GM12878 (cell line): Measurements from ENCODE around the gene DNAJC12.

Experiments
- CREB1 ChIP-seq: IDR thresholded peaks from 2 replicates; pipeline ENCODE4 v1.6.1; 2012; ENCODE audit warnings: low read depth, mild to moderate bottlenecking, inconsistent platforms
- HCFC1 ChIP-seq: fragments of 150-350 bp; IDR thresholded peaks from 2 replicates; pipeline ENCODE4 v1.6.1; 2014; ENCODE audit warnings: low read length
- JUND ChIP-seq: IDR thresholded peaks from 2 replicates; pipeline ENCODE4 v1.6.1; 2012; ENCODE audit warnings: low read depth, mild to moderate bottlenecking, low read length, improper control_type of control experiment, moderate library complexity
- NR2C2 ChIP-seq: IDR thresholded peaks from 2 replicates; pipeline ENCODE4 v1.6.1; 2011; ENCODE audit warnings: borderline replicate concordance, low read depth; ENCODE audit not compliant: control insufficient read depth, insufficient read length
- SMC3 ChIP-seq: IDR thresholded peaks from 2 replicates; pipeline ENCODE4 v1.6.1; 2011; ENCODE audit warnings: low read length, improper control_type of control experiment, borderline replicate concordance
- TAF1 ChIP-seq: IDR thresholded peaks from 2 replicates; pipeline ENCODE4 v1.6.1; 2011; ENCODE audit warnings: mild to moderate bottlenecking, low read depth, low read length, borderline replicate concordance
- TCF7 ChIP-seq: IDR thresholded peaks from 2 replicates; pipeline ENCODE4 v1.6.1; 2014; ENCODE audit warnings: antibody characterized with exemption, borderline replicate concordance
- TF ChIP-seq, protein P1 (sequence below), 3 experiments: IDR thresholded peaks in 2 of 3; conservative IDR thresholded peaks in 1 of 3; 2 replicates each; pipeline ENCODE4 v1.5.1; 2011; ENCODE audit warnings: low read depth in 3 of 3, low read length in 3 of 3, mild to moderate bottlenecking in 3 of 3, control low read depth in 2 of 3, moderate library complexity in 2 of 3, inconsistent platforms in 1 of 3, mixed read lengths in 1 of 3; ENCODE audit not compliant: control insufficient read depth in 2 of 3, insufficient read depth in 1 of 3; ENCODE audit errors: extremely low read depth in 1 of 3
- TF ChIP-seq, protein P2 (sequence below): IDR thresholded peaks from 2 replicates; pipeline ENCODE4 v1.6.1; 2012; ENCODE audit warnings: low read depth, low read length, improper control_type of control experiment
- TF ChIP-seq, protein P3 (sequence below): fragments of 450-650 bp; conservative IDR thresholded peaks from 2 replicates; pipeline ENCODE4 v1.6.1; 2017; ENCODE audit warnings: mild to moderate bottlenecking, moderate library complexity
- TF ChIP-seq, protein P4 (sequence below): IDR thresholded peaks from 2 replicates; pipeline ENCODE4 v1.6.1; 2012; ENCODE audit warnings: low read length, inconsistent platforms
- TF ChIP-seq, protein P5 (sequence below): IDR thresholded peaks from 2 replicates; pipeline ENCODE4 v1.6.1; 2011; ENCODE audit warnings: mild to moderate bottlenecking, low read depth, low read length, moderate library complexity; ENCODE audit not compliant: insufficient replicate concordance
- TF ChIP-seq, protein P6 (sequence below): IDR thresholded peaks from 2 replicates; pipeline ENCODE4 v1.6.1; 2012; ENCODE audit warnings: low read depth, low read length, improper control_type of control experiment

DNA sequence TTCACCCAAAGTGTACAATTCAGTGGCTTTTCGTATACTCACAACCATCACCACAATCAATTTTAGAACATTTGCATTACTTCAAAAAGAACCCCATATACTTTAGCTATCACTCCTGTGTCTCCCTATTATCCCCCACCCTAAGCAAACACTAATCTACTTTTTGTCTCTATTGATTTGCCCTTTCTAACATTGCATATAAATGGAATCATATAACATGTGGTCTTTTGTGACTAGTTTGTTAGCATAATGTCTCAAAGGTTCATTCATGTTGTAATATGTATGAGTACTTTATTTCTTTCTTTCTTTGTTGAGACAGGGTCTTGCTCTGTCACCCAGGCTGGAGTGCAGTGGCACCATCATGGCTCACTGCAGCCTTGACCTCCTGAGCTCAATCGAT, 21.0 kb upstream of the DNAJC12 start:
- TF ChIP-seq, protein P1, sequence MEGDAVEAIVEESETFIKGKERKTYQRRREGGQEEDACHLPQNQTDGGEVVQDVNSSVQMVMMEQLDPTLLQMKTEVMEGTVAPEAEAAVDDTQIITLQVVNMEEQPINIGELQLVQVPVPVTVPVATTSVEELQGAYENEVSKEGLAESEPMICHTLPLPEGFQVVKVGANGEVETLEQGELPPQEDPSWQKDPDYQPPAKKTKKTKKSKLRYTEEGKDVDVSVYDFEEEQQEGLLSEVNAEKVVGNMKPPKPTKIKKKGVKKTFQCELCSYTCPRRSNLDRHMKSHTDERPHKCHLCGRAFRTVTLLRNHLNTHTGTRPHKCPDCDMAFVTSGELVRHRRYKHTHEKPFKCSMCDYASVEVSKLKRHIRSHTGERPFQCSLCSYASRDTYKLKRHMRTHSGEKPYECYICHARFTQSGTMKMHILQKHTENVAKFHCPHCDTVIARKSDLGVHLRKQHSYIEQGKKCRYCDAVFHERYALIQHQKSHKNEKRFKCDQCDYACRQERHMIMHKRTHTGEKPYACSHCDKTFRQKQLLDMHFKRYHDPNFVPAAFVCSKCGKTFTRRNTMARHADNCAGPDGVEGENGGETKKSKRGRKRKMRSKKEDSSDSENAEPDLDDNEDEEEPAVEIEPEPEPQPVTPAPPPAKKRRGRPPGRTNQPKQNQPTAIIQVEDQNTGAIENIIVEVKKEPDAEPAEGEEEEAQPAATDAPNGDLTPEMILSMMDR (IDR thresholded peaks at IDR 0.05 in 2 of 3, conservative IDR thresholded peaks at IDR 0.05 in 1 of 3; ENCODE audit: control insufficient read depth in 2 of 3, extremely low read depth in 1 of 3, insufficient read depth in 1 of 3, low read depth in 3 of 3, low read length in 3 of 3) = no peak
- TF ChIP-seq TAF1 = no peak
- TF ChIP-seq, protein P2, sequence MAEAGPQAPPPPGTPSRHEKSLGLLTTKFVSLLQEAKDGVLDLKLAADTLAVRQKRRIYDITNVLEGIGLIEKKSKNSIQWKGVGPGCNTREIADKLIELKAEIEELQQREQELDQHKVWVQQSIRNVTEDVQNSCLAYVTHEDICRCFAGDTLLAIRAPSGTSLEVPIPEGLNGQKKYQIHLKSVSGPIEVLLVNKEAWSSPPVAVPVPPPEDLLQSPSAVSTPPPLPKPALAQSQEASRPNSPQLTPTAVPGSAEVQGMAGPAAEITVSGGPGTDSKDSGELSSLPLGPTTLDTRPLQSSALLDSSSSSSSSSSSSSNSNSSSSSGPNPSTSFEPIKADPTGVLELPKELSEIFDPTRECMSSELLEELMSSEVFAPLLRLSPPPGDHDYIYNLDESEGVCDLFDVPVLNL = no peak
- TF ChIP-seq, protein P3, sequence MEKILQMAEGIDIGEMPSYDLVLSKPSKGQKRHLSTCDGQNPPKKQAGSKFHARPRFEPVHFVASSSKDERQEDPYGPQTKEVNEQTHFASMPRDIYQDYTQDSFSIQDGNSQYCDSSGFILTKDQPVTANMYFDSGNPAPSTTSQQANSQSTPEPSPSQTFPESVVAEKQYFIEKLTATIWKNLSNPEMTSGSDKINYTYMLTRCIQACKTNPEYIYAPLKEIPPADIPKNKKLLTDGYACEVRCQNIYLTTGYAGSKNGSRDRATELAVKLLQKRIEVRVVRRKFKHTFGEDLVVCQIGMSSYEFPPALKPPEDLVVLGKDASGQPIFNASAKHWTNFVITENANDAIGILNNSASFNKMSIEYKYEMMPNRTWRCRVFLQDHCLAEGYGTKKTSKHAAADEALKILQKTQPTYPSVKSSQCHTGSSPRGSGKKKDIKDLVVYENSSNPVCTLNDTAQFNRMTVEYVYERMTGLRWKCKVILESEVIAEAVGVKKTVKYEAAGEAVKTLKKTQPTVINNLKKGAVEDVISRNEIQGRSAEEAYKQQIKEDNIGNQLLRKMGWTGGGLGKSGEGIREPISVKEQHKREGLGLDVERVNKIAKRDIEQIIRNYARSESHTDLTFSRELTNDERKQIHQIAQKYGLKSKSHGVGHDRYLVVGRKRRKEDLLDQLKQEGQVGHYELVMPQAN = no peak
- no peak for TF ChIP-seq TCF7
- no peak for TF ChIP-seq SMC3
- TF ChIP-seq JUND = no peak
- no peak for TF ChIP-seq NR2C2
- no peak for TF ChIP-seq CREB1
- TF ChIP-seq, protein P4, sequence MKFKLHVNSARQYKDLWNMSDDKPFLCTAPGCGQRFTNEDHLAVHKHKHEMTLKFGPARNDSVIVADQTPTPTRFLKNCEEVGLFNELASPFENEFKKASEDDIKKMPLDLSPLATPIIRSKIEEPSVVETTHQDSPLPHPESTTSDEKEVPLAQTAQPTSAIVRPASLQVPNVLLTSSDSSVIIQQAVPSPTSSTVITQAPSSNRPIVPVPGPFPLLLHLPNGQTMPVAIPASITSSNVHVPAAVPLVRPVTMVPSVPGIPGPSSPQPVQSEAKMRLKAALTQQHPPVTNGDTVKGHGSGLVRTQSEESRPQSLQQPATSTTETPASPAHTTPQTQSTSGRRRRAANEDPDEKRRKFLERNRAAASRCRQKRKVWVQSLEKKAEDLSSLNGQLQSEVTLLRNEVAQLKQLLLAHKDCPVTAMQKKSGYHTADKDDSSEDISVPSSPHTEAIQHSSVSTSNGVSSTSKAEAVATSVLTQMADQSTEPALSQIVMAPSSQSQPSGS = no peak
- TF ChIP-seq, protein P5, sequence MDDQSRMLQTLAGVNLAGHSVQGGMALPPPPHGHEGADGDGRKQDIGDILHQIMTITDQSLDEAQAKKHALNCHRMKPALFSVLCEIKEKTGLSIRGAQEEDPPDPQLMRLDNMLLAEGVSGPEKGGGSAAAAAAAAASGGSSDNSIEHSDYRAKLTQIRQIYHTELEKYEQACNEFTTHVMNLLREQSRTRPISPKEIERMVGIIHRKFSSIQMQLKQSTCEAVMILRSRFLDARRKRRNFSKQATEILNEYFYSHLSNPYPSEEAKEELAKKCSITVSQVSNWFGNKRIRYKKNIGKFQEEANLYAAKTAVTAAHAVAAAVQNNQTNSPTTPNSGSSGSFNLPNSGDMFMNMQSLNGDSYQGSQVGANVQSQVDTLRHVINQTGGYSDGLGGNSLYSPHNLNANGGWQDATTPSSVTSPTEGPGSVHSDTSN = no peak
- no peak for TF ChIP-seq HCFC1
- TF ChIP-seq, protein P6, sequence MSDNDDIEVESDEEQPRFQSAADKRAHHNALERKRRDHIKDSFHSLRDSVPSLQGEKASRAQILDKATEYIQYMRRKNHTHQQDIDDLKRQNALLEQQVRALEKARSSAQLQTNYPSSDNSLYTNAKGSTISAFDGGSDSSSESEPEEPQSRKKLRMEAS = no peak
